Measurements from ENCODE around the gene BCAS1.

The BCAS1 gene

GRCh38 chr20:53940907-53941545, 129.4 kb downstream of the BCAS1 start:
- peak; percentile 94 to 96 for DNase-seq (ENCODE audit: low read depth in 2 of 2)
- TF ChIP-seq CTCF (IDR thresholded peaks at IDR 0.05; ENCODE audit: low read depth, low read length) = no peak
- H3K4me3 ChIP-seq (replicated peaks in 1 of 2; ENCODE audit: low read depth in 2 of 2, low read length in 2 of 2) = no peak overlapping the region

GRCh38 chr20:53940360-53940702, 130.1 kb downstream of the BCAS1 start:
- no peak overlapping the region for H3K4me3 ChIP-seq (replicated peaks in 1 of 2; ENCODE audit: low read depth in 2 of 2, low read length in 2 of 2)
- no peak for TF ChIP-seq CTCF (IDR thresholded peaks at IDR 0.05; ENCODE audit: low read depth, low read length)
- no peak for DNase-seq (ENCODE audit: low read depth in 2 of 2)

GRCh38 chr20:53939572-53940359, 130.6 kb downstream of the BCAS1 start:
- no peak overlapping the region for H3K4me3 ChIP-seq (replicated peaks in 1 of 2; ENCODE audit: low read depth in 2 of 2, low read length in 2 of 2)
- peak; percentile 98 for DNase-seq (ENCODE audit: low read depth in 2 of 2)
- peak; percentile 73 for TF ChIP-seq CTCF (IDR thresholded peaks at IDR 0.05; ENCODE audit: low read depth, low read length)

- H3K4me3 ChIP-seq (replicated peaks in 1 of 2; ENCODE audit: low read depth in 2 of 2, low read length in 2 of 2) = no peak overlapping the region
- no peak for TF ChIP-seq CTCF (IDR thresholded peaks at IDR 0.05; ENCODE audit: low read depth, low read length)
- DNase-seq (ENCODE audit: low read depth in 2 of 2) = no peak
Measured at GRCh38 chr20:53939190-53939571, 131.2 kb downstream of the BCAS1 start.

GRCh38 chr20:53938739-53939138, 131.7 kb downstream of the BCAS1 start:
- no peak for TF ChIP-seq CTCF (IDR thresholded peaks at IDR 0.05; ENCODE audit: low read depth, low read length)
- no peak overlapping the region for H3K4me3 ChIP-seq (replicated peaks in 1 of 2; ENCODE audit: low read depth in 2 of 2, low read length in 2 of 2)
- no peak for DNase-seq (ENCODE audit: low read depth in 2 of 2)

GRCh38 chr20:53937929-53938367, 132.4 kb downstream of the BCAS1 start:
- no peak for TF ChIP-seq CTCF (IDR thresholded peaks at IDR 0.05; ENCODE audit: low read depth, low read length)
- no peak for DNase-seq (ENCODE audit: low read depth in 2 of 2)
- no peak overlapping the region for H3K4me3 ChIP-seq (replicated peaks in 1 of 2; ENCODE audit: low read depth in 2 of 2, low read length in 2 of 2)

All from cardiac fibroblast (primary cell).